SK-N-MC (cell line): ENCODE measurements around the gene MYO15B.

ENCODE experiments used
- EZH2 ChIP-seq: fragments of 200-600 bp; sonication (generic); IDR thresholded peaks from one replicate; pipeline ENCODE4 v1.6.1; 2017; ENCODE audit warnings: antibody characterized with exemption
- POLR2AphosphoS5 ChIP-seq: IDR thresholded peaks from 2 replicates; pipeline ENCODE4 v1.6.1; 2012; ENCODE audit warnings: mild to moderate bottlenecking, low read depth, low read length, borderline replicate concordance

DNA sequence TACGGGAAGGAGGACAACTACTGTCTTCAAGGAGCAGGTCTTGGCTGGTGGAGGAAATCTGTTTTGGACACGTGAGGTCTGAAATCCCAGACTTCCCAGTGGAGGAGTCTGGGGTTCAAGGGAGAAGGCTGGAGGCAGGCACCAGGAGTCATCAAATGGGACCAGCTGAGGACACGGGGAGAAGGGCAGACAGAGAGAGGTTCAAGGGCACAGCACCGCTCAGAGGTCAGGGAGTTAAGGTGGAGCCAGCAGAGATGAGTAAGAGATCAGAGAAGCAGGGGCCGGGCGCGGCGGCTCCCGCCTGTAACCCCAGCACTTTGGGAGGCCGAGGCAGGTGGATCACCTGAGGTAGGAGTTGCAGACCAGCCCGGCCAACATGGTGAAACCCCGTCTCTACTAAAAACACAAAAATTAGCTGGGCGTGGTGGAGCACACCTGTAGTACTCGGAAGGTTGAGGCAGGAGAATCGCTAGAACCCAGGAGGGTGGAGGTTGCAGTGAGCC lies 35.2 kb downstream of the MYO15B start:
- TF ChIP-seq EZH2 (no peak), POLR2AphosphoS5 (no peak)
